Heart right ventricle (tissue), 16 donors: ENCODE measurements around the gene PDILT. TPM values are rescaled to one million over a fixed set of nuclear protein-coding genes. Genes with fewer than 3 reads are reported as not detected.

Experiments used
- ATAC-seq, 8 donors: fragments of 200-7000 bp; cut with Tn5 transposase; one replicate each; pipeline ENCODE4 v1.9.1; 2020; ENCODE audit warnings: mild to moderate bottlenecking in 8 of 8, moderate library complexity in 8 of 8, moderate number of reproducible peaks in 1 of 8
- DNase-seq, 2 donors: peaks; one replicate each; pipeline ENCODE4 v3.0.0-alpha.2; 2020
- H3K27ac ChIP-seq, 10 donors: fragments of 200-600 bp; sonication (generic) in 2 of 10; one replicate each; pipeline versions ENCODE4 v1.5.0 to v1.8.0; 2020 to 2022; ENCODE audit warnings: mild to moderate bottlenecking in 3 of 10
- H3K27me3 ChIP-seq, 7 donors: fragments of 200-600 bp; one replicate each; pipeline ENCODE4 v1.8.0; 2021 to 2022; ENCODE audit warnings: mild to moderate bottlenecking in 2 of 7
- H3K36me3 ChIP-seq, 9 donors: fragments of 200-600 bp; sonication (generic) in 1 of 9; one replicate each; pipeline versions ENCODE4 v1.5.0 to v1.8.0; 2020 to 2022; ENCODE audit warnings: mild to moderate bottlenecking in 2 of 9
- H3K4me1 ChIP-seq, 9 donors: fragments of 200-600 bp; sonication (generic) in 1 of 9; one replicate each; pipeline versions ENCODE4 v1.5.0 to v1.8.0; 2020 to 2022; ENCODE audit warnings: mild to moderate bottlenecking in 4 of 9
- H3K4me3 ChIP-seq, 10 donors: fragments of 200-600 bp; sonication (generic) in 2 of 10; one replicate each; pipeline versions ENCODE4 v1.5.0 to v1.8.0; 2020 to 2022; ENCODE audit warnings: mild to moderate bottlenecking in 7 of 10, moderate library complexity in 2 of 10
- H3K9me3 ChIP-seq, 11 donors: fragments of 200-600 bp in 10 of 11; sonication (generic) in 2 of 11; one replicate each; pipeline versions ENCODE4 v1.5.0 to v1.8.0; 2013 to 2022; ENCODE audit warnings: mild to moderate bottlenecking in 2 of 11, control low read depth in 1 of 11, moderate library complexity in 1 of 11
- CTCF ChIP-seq, 9 donors: fragments of 200-600 bp; sonication (generic) in 2 of 9; IDR thresholded peaks; one replicate each; pipeline versions ENCODE4 v1.5.0 to v1.8.0; 2021 to 2022; ENCODE audit warnings: antibody characterized with exemption in 9 of 9, mild to moderate bottlenecking in 5 of 9, moderate library complexity in 1 of 9
- WGBS, 2 donors: extraction: QIAGEN DNeasy Blood & Tissue Kit; methylation state at CpG; one replicate each; pipeline ENCODE4 v1.1.7; 2013; ENCODE audit warnings: inconsistent platforms in 1 of 2; 5-methylcytosine and 5-hydroxymethylcytosine counted together
- intact Hi-C, 10 donors: fragments of 100-400 bp; cut with DNase I; formaldehyde crosslinking; loops; one replicate each; pipeline versions ENCODE4 v1.11.1 to v1.14.2; 2022
- polyA plus RNA-seq, 2 donors: library from polyadenylated mRNA; stranded (reverse); fragments of 200-250 nt; gene quantifications; one replicate each; pipeline ENCODE4 v1.2.3, GENCODE V29; 2013
- total RNA-seq, 10 donors: library from RNA; stranded (reverse); fragmentation: NEBNext Ultra II Directional in 3 of 10; extraction: Animal tissue kit (Norgen Biotek cat#: 25700) in 3 of 10; gene quantifications; one replicate each; pipeline versions ENCODE4 v1.2.1 to v1.2.4, GENCODE V29; 2021 to 2023
- donor health status: Arrhythmogenic right ventricular cardiomyopathy.
- donor health status: ischemic (EF 13 %, LVEDD 7.1; RV severe dilation, severe dysfunction).
- donor health status: healthy with polysubstance abuse.
- donor health status: DM: no; HTN: yes; CAD: no.
- donor health status: DM: no; HTN: no; CAD: no.
- donor health status: ischemic (EF 25% LVEDD 6.9; RV normal size, moderate dysfunction).
- donor health status: ischemic (EF 25% LVEDD 5.7; RV mildly dilated, moderate dysfunction).
- donor health status: healthy.
- donor health status: DM: yes; HTN: yes; CAD: no.
- donor health status: Ischemic cardiomyopathy.
- donor health status: ischemic (EF 35%, LVEDD 5.7; RV mildly dilated, moderate dysfunction).
- donor health status: nonischemic (EF 11% LVEDD 7.7; RV severe dilation, severe dysfunction).
- donor health status: DM: yes; HTN: yes; CAD: no.
- donor health status: PGD.
- donor health status: ischemic (EF 29% LVEDD 5.4; RV normal size, mild dysfunction).
- donor health status: nonischemic (EF 23%, LVEDD 6.1; RV moderate dilation, normal function).

PDILT gene
- total and polyA plus RNA-seq, 12 donors = not detected

- intact Hi-C loops = no loop called here
- H3K27ac ChIP-seq = no peak overlapping the region
- no peaks in the 10 kb centered on the region for H3K36me3 ChIP-seq
- peaks cover 0 to 51% (median 10%) of the 10 kb centered on the region in 7 donors for H3K27me3 ChIP-seq
- no peak for TF ChIP-seq CTCF (IDR thresholded peaks at IDR 0.05)
- no peak overlapping the region for H3K4me3 ChIP-seq
- peaks cover 0 to 2% (median 0%) of the 10 kb centered on the region in 11 donors for H3K9me3 ChIP-seq
- WGBS, 2 donors = 62 to 74% methylated on average over 3 of the region's 3 CpGs
- H3K4me1 ChIP-seq = no peaks in the 10 kb centered on the region
- ATAC-seq (no peak), DNase-seq (no peak)
Observed at GRCh38 chr16:20364051-20364450, 40.5 kb downstream of the PDILT start.

- 72 to 75% methylated on average over 2 of the region's 2 CpGs for WGBS, 2 donors
- H3K4me3 ChIP-seq = no peak overlapping the region
- no peak overlapping the region for H3K27ac ChIP-seq
- no peak for TF ChIP-seq CTCF (IDR thresholded peaks at IDR 0.05)
- intact Hi-C loops = no loop called here
- ATAC-seq (no peak), DNase-seq (no peak)
- H3K36me3 ChIP-seq = no peaks in the 10 kb centered on the region
- H3K27me3 ChIP-seq = peaks cover 0 to 42% (median 10%) of the 10 kb centered on the region in 7 donors
- no peaks in the 10 kb centered on the region for H3K4me1 ChIP-seq
- peaks cover 0 to 2% (median 0%) of the 10 kb centered on the region in 11 donors for H3K9me3 ChIP-seq
Observed at GRCh38 chr16:20363191-20363590, 41.3 kb downstream of the PDILT start.

GRCh38 chr16:20359997-20360396 lies 44.5 kb downstream of the PDILT start:
- 51 to 53% methylated on average over 2 of the region's 2 CpGs for WGBS, 2 donors
- H3K36me3 ChIP-seq = no peaks in the 10 kb centered on the region
- no peak overlapping the region for H3K4me3 ChIP-seq
- ATAC-seq (no peak), DNase-seq (no peak)
- TF ChIP-seq CTCF (IDR thresholded peaks at IDR 0.05) = peak in 4 of 9 donors; percentile 10 to 12 (median 10)
- H3K9me3 ChIP-seq = no peaks in the 10 kb centered on the region
- H3K27me3 ChIP-seq = peaks cover 0 to 48% (median 23%) of the 10 kb centered on the region in 7 donors
- intact Hi-C loops = loop anchor here in 1 of 10 donors (10.0 kb wide), 1 partner anchor 65 kb away; no protein-coding TSS in a partner anchor
- H3K27ac ChIP-seq = no peak overlapping the region
- H3K4me1 ChIP-seq = no peaks in the 10 kb centered on the region

GRCh38 chr16:20355114-20355782 lies 49.3 kb downstream of the PDILT start:
- Histone ChIP-seq H3K4me1 (no peaks in the 10 kb centered on the region), H3K36me3 (no peaks in the 10 kb centered on the region), H3K9me3 (no peaks in the 10 kb centered on the region), H3K4me3 (no peak overlapping the region), H3K27me3 (peaks cover 0 to 42% (median 20%) of the 10 kb centered on the region in 7 donors), H3K27ac (no peak overlapping the region)
- ATAC-seq (no peak), DNase-seq (no peak)
- TF ChIP-seq CTCF (IDR thresholded peaks at IDR 0.05) = no peak
- intact Hi-C loops = loop anchor here in 1 of 10 donors (10.0 kb wide), 1 partner anchor 60 kb away; no protein-coding TSS in a partner anchor
- WGBS, 2 donors = 72 to 75% methylated on average over 7 of the region's 7 CpGs
